NCI-H1092 (cell line): Measurements from ENCODE around the gene MAML3.
"Not testable (repeated sequence)": the region's sequence is repeated elsewhere in the genome, so short reads cannot be mapped to it uniquely, and the experiment has no call there.

ENCODE experiments used
- DNase-seq: peaks from one replicate; lab custom pipeline; 2025; lab: John Stamatoyannopoulos, UW

The MAML3 gene

GRCh38 chr4:139726615-139727014 is 427.4 kb downstream of the MAML3 start:
- no peak for DNase-seq

- no peak for DNase-seq
These were observed 428.7 kb downstream of the MAML3 start for GRCh38 chr4:139725236-139725635.

- no peak for DNase-seq
These were observed 432.2 kb downstream of the MAML3 start for GRCh38 chr4:139721789-139722188.

GRCh38 chr4:139720806-139721205 is 433.2 kb downstream of the MAML3 start:
- DNase-seq, result no peak

- no peak for DNase-seq
These were observed 434.4 kb downstream of the MAML3 start for GRCh38 chr4:139719381-139720101.

- DNase-seq, result no peak
These were observed 435.2 kb downstream of the MAML3 start for GRCh38 chr4:139718833-139719232.

GRCh38 chr4:139718358-139718757 is 435.6 kb downstream of the MAML3 start:
- no peak for DNase-seq

- DNase-seq, result no peak
These were observed 438.1 kb downstream of the MAML3 start for GRCh38 chr4:139715746-139716391.

GRCh38 chr4:139712882-139713281 is 441.1 kb downstream of the MAML3 start:
- DNase-seq, result no peak

- DNase-seq, result no peak
These were observed 442.5 kb downstream of the MAML3 start for GRCh38 chr4:139711461-139711860.

GRCh38 chr4:139710073-139710472 is 443.9 kb downstream of the MAML3 start:
- no peak for DNase-seq

GRCh38 chr4:139709660-139710059 is 444.3 kb downstream of the MAML3 start:
- no peak for DNase-seq

GRCh38 chr4:139704915-139705485 is 449.0 kb downstream of the MAML3 start:
- no peak for DNase-seq

- no peak for DNase-seq
These were observed 453.4 kb downstream of the MAML3 start for GRCh38 chr4:139700568-139700967.

- DNase-seq, result not testable (repeated sequence)
These were observed 455.6 kb downstream of the MAML3 start for GRCh38 chr4:139698167-139698925.

GRCh38 chr4:139696491-139696890 is 457.5 kb downstream of the MAML3 start:
- no peak for DNase-seq

GRCh38 chr4:139694522-139695107 is 459.4 kb downstream of the MAML3 start:
- DNase-seq, result no peak

- no peak for DNase-seq
These were observed 461.5 kb downstream of the MAML3 start for GRCh38 chr4:139692309-139693012.

- no peak for DNase-seq
These were observed 463.6 kb downstream of the MAML3 start for GRCh38 chr4:139690419-139690818.

GRCh38 chr4:139689093-139689722 is 464.8 kb downstream of the MAML3 start:
- DNase-seq, result no peak

- DNase-seq, result no peak
These were observed 467.0 kb downstream of the MAML3 start for GRCh38 chr4:139686988-139687387.
